Endodermal cell (in vitro differentiated cells): Measurements from ENCODE around the gene TEX30. TPM values are rescaled to one million over a fixed set of nuclear protein-coding genes. Genes with fewer than 3 reads are reported as not detected.

ENCODE experiments used
- DNase-seq: peaks from one replicate; pipeline ENCODE4 v3.0.0-alpha.2; 2017
- H3K27ac ChIP-seq: 2 replicates; pipeline ENCODE4 v1.5.1; 2013; ENCODE audit warnings: mild to moderate bottlenecking, low read depth, low read length, moderate library complexity
- H3K27me3 ChIP-seq: 2 replicates; pipeline ENCODE4 v1.6.1; 2013; ENCODE audit warnings: mild to moderate bottlenecking, low read length, moderate library complexity; ENCODE audit not compliant: insufficient read depth, control insufficient read depth, poor library complexity, severe bottlenecking
- H3K36me3 ChIP-seq: 2 replicates; pipeline ENCODE4 v1.7.0; 2013; ENCODE audit warnings: mild to moderate bottlenecking, low read length, moderate library complexity; ENCODE audit not compliant: control insufficient read depth, insufficient read depth
- H3K4me1 ChIP-seq: one replicate; pipeline ENCODE4 v1.7.0; 2013; ENCODE audit warnings: low read length; ENCODE audit not compliant: control insufficient read depth, insufficient read depth
- H3K4me3 ChIP-seq: 2 replicates; pipeline ENCODE4 v1.5.1; 2013; ENCODE audit warnings: mild to moderate bottlenecking, low read length, moderate library complexity
- H3K9ac ChIP-seq: 2 replicates; pipeline ENCODE4 v1.6.1; 2013; ENCODE audit warnings: mild to moderate bottlenecking, low read length, moderate library complexity; ENCODE audit not compliant: poor library complexity, severe bottlenecking; ENCODE audit errors: extremely low read depth
- H3K9me3 ChIP-seq: 2 replicates; pipeline ENCODE4 v1.6.1; 2013; ENCODE audit warnings: mild to moderate bottlenecking, low read length, moderate library complexity; ENCODE audit not compliant: control insufficient read depth
- H3K27ac Mint-ChIP-seq: 2 replicates; pipeline ENCODE4 v1.8.0; 2020; ENCODE audit warnings: mixed read lengths
- H3K27me3 Mint-ChIP-seq: 2 replicates; pipeline ENCODE4 v1.8.0; 2021; ENCODE audit warnings: mild to moderate bottlenecking, mixed read lengths; ENCODE audit not compliant: insufficient read depth
- H3K36me3 Mint-ChIP-seq: 2 replicates; pipeline ENCODE4 v1.8.0; 2020; ENCODE audit warnings: low read depth, mixed read lengths
- H3K4me1 Mint-ChIP-seq: 2 replicates; pipeline ENCODE4 v1.8.0; 2020; ENCODE audit warnings: mixed read lengths
- H3K4me3 Mint-ChIP-seq: 2 replicates; pipeline ENCODE4 v1.8.0; 2020; ENCODE audit warnings: mild to moderate bottlenecking, moderate library complexity, mixed read lengths
- H3K9me3 Mint-ChIP-seq: 2 replicates; pipeline ENCODE4 v1.8.0; 2020; ENCODE audit warnings: mild to moderate bottlenecking, mixed read lengths
- CTCF ChIP-seq: fragments of 200-600 bp; sonication (generic); conservative IDR thresholded peaks from 2 replicates; pipeline ENCODE4 v1.5.0; 2021; ENCODE audit warnings: antibody characterized with exemption, mild to moderate bottlenecking
- whole genome bisulfite sequencing, 2 experiments: methylation state at CpG; one replicate each; pipeline versions ENCODE4 v1.1.5 to v1.1.7; 2013; ENCODE audit warnings: missing lambda C conversion rate in 2 of 2, mixed read lengths in 1 of 2; ENCODE audit not compliant: insufficient coverage in 1 of 2, insufficient read length in 1 of 2; 5-methylcytosine and 5-hydroxymethylcytosine counted together
- total RNA-seq, 2 donors: library from RNA; stranded (reverse); fragmentation: NEBNext Ultra II Directional in 1 of 2; extraction: Animal tissue kit (Norgen Biotek cat#: 25700) in 1 of 2; gene quantifications; 2 replicates in 1 of 2; 3 replicates in 1 of 2; pipeline ENCODE4 v1.2.1, GENCODE V29; 2021

TEX30 gene
- total RNA-seq, 2 donors from 2014 or later, result 10.0 to 11.5 TPM

- Mint-ChIP-seq H3K9me3 (peaks cover 3% of the 10 kb centered on the region), H3K4me1 (no peaks in the 10 kb centered on the region), H3K36me3 (no peaks in the 10 kb centered on the region), H3K27ac (no peak overlapping the region), H3K4me3 (no peak overlapping the region), H3K27me3 (peaks cover 15% of the 10 kb centered on the region)
- no peaks in the 10 kb centered on the region for H3K36me3 ChIP-seq
- DNase-seq, result no peak
- peaks cover 11% of the 10 kb centered on the region for H3K9me3 ChIP-seq
- no peak for TF ChIP-seq CTCF
- peaks cover 44% of the 10 kb centered on the region for H3K27me3 ChIP-seq
- no peak overlapping the region for H3K9ac ChIP-seq
- H3K27ac ChIP-seq, result no peak overlapping the region
- H3K4me1 ChIP-seq, result no peaks in the 10 kb centered on the region
- H3K4me3 ChIP-seq, result no peak overlapping the region
Measured at GRCh38 chr13:102742506-102742905, 31.1 kb downstream of the TEX30 start.

- Histone ChIP-seq H3K27me3 (peaks cover 48% of the 10 kb centered on the region), H3K27ac (no peak overlapping the region), H3K9me3 (peaks cover 11% of the 10 kb centered on the region), H3K9ac (no peak overlapping the region), H3K36me3 (no peaks in the 10 kb centered on the region), H3K4me3 (no peak overlapping the region), H3K4me1 (no peaks in the 10 kb centered on the region)
- no peak for TF ChIP-seq CTCF
- Mint-ChIP-seq H3K27me3 (peaks cover 15% of the 10 kb centered on the region), H3K4me1 (no peaks in the 10 kb centered on the region), H3K4me3 (no peak overlapping the region), H3K9me3 (peaks cover 3% of the 10 kb centered on the region), H3K27ac (no peak overlapping the region), H3K36me3 (no peaks in the 10 kb centered on the region)
- 14 to 58% methylated on average over 1 of the region's 1 CpG for WGBS, 2 experiments
- DNase-seq, result no peak
Measured at GRCh38 chr13:102742101-102742500, 31.5 kb downstream of the TEX30 start.

GRCh38 chr13:102729560-102730270, 43.9 kb downstream of the TEX30 start:
- H3K36me3 ChIP-seq, result no peaks in the 10 kb centered on the region
- no peaks in the 10 kb centered on the region for H3K4me1 ChIP-seq
- no peak overlapping the region for H3K9ac ChIP-seq
- no peaks in the 10 kb centered on the region for H3K9me3 ChIP-seq
- Mint-ChIP-seq H3K4me3 (no peak overlapping the region), H3K27me3 (peaks cover 12% of the 10 kb centered on the region), H3K4me1 (no peaks in the 10 kb centered on the region), H3K36me3 (no peaks in the 10 kb centered on the region), H3K27ac (no peak overlapping the region), H3K9me3 (peaks cover 2% of the 10 kb centered on the region)
- TF ChIP-seq CTCF, result no peak
- H3K27me3 ChIP-seq, result peaks cover 28% of the 10 kb centered on the region
- no peak for DNase-seq
- no peak overlapping the region for H3K4me3 ChIP-seq
- 91 to 93% methylated on average over 4 to 7 of the region's 8 CpGs for WGBS, 2 experiments
- no peak overlapping the region for H3K27ac ChIP-seq
